Sigmoid colon (tissue), 7 donors: ENCODE measurements around the gene TRIM69. TPM values are rescaled to one million over a fixed set of nuclear protein-coding genes. Genes with fewer than 3 reads are reported as not detected.
A peak's percentile ranks its signal among the peaks of the same experiment; 100 is the strongest.
"Not testable (repeated sequence)": the region's sequence is repeated elsewhere in the genome, so short reads cannot be mapped to it uniquely, and the experiment has no call there.

Source experiments
- DNase-seq: peaks from one replicate; pipeline ENCODE4 v3.0.0-alpha.2; 2019
- H3K27ac ChIP-seq, 4 donors: fragments of 200-600 bp; sonication (generic); one replicate each; pipeline ENCODE4 v1.5.1; 2016 to 2019; ENCODE audit warnings: mild to moderate bottlenecking in 1 of 4
- H3K27me3 ChIP-seq, 3 donors: fragments of 200-600 bp; sonication (generic); one replicate each; pipeline ENCODE4 v1.5.1; 2019; ENCODE audit warnings: mild to moderate bottlenecking in 1 of 3
- H3K36me3 ChIP-seq, 4 donors: fragments of 200-600 bp; sonication (generic); one replicate each; pipeline ENCODE4 v1.5.1; 2016 to 2019
- H3K4me1 ChIP-seq, 4 donors: fragments of 200-600 bp; sonication (generic); one replicate each; pipeline ENCODE4 v1.5.1; 2017 to 2019
- H3K4me3 ChIP-seq, 4 donors: fragments of 200-600 bp; sonication (generic); one replicate each; pipeline ENCODE4 v1.5.1; 2017 to 2019; ENCODE audit warnings: mild to moderate bottlenecking in 2 of 4, moderate library complexity in 1 of 4
- H3K9me3 ChIP-seq, 4 donors: fragments of 200-600 bp in 3 of 4; sonication (generic) in 3 of 4; one replicate each; pipeline versions ENCODE4 v1.5.1 to v1.6.1; 2013 to 2019
- EP300 ChIP-seq, 4 donors: sonication (generic); formaldehyde crosslinking; IDR thresholded peaks; one replicate each; pipeline ENCODE4 v1.6.1; 2017; ENCODE audit warnings: antibody characterized with exemption in 4 of 4
- POLR2A ChIP-seq, 2 donors: fragments of 450-650 bp; IDR thresholded peaks; one replicate each; pipeline ENCODE4 v1.6.1; 2016; ENCODE audit warnings: antibody characterized with exemption in 2 of 2, mild to moderate bottlenecking in 2 of 2, moderate library complexity in 2 of 2
- POLR2AphosphoS5 ChIP-seq, 4 donors: sonication (generic); formaldehyde crosslinking; IDR thresholded peaks; one replicate each; pipeline ENCODE4 v1.6.1; 2017; ENCODE audit warnings: antibody characterized with exemption in 4 of 4
- WGBS, 2 donors: extraction: QIAGEN DNeasy Blood & Tissue Kit; methylation state at CpG; one replicate each; pipeline ENCODE4 v1.1.7; 2013; 5-methylcytosine and 5-hydroxymethylcytosine counted together
- intact Hi-C: fragments of 100-400 bp; cut with DNase I; formaldehyde crosslinking; loops from one replicate; pipeline ENCODE4 v1.15.1; 2023
- polyA plus RNA-seq, 3 donors: library from polyadenylated mRNA; stranded (reverse); fragments of 200-250 nt; gene quantifications; one replicate each; pipeline ENCODE4 v1.2.3, GENCODE V29; 2013
- total RNA-seq, 4 donors: library from RNA; depleted of rRNA; stranded (reverse); fragments of >200 nt; gene quantifications; one replicate each; pipeline ENCODE4 v1.1.0, GENCODE V29; 2016
- TF ChIP-seq, protein P1 (sequence below), 4 experiments: fragments of 450-650 bp in 3 of 4; fragments of 200-600 bp in 1 of 4; IDR thresholded peaks; one replicate each; pipeline ENCODE4 v1.5.1; 2016 to 2019; ENCODE audit warnings: antibody characterized with exemption in 4 of 4, mild to moderate bottlenecking in 3 of 4, moderate library complexity in 2 of 4
- donor health status: healthy with polysubstance abuse.
- donor health status: Bipolar disorder and iron deficiency.
- donor health status: healthy.

TRIM69 gene
- total and polyA plus RNA-seq, 7 donors = 12.6 to 38.6 (median 25.7) TPM

DNA sequence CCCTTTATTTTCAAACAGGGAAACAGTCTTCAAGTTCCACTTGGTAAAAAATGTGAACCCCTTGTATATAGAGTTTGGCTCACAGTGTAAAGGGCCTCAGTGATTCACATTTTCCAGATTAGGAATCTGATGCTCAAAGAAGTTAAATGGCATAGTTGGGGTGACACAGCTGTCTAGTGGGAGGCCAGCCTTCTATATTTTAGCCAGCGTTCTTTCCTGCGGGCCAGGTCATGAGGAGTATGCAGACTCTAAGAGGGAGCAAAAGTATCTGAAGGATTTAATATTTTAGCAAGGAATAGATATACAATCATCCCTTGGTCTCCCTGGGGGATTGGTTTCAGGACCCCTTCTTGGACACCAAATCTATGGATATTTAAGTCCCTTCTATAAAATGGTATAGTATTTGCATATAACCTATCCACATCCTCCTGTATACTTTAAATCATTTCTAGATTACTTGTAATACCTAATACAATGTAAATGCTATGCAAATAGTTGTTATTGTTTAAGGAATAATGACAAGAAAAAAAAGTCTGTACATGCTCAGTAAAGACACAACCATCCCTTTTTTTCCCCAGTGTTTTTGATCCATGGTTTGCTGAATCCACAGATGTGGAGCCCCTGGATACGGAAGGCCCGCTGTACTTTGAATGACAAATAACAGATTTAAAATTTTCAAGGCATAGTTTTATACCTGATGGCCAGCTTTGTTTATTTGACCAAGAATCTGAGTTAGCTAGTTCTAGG, 18.0 kb upstream of the TRIM69 start:
- TF ChIP-seq POLR2AphosphoS5 (IDR thresholded peaks at IDR 0.05) = no peak
- no peak for TF ChIP-seq EP300 (IDR thresholded peaks at IDR 0.05)
- no peak for TF ChIP-seq POLR2A (IDR thresholded peaks at IDR 0.05)
- TF ChIP-seq, protein P1, sequence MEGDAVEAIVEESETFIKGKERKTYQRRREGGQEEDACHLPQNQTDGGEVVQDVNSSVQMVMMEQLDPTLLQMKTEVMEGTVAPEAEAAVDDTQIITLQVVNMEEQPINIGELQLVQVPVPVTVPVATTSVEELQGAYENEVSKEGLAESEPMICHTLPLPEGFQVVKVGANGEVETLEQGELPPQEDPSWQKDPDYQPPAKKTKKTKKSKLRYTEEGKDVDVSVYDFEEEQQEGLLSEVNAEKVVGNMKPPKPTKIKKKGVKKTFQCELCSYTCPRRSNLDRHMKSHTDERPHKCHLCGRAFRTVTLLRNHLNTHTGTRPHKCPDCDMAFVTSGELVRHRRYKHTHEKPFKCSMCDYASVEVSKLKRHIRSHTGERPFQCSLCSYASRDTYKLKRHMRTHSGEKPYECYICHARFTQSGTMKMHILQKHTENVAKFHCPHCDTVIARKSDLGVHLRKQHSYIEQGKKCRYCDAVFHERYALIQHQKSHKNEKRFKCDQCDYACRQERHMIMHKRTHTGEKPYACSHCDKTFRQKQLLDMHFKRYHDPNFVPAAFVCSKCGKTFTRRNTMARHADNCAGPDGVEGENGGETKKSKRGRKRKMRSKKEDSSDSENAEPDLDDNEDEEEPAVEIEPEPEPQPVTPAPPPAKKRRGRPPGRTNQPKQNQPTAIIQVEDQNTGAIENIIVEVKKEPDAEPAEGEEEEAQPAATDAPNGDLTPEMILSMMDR (IDR thresholded peaks at IDR 0.05) = no peak
- no peaks in the 10 kb centered on the region for H3K9me3 ChIP-seq
- DNase-seq = no peak
- 61 to 64% methylated on average over 4 of the region's 4 CpGs for WGBS, 2 donors
- intact Hi-C loops = loop anchor here (10.0 kb wide), 1 partner anchor 466 kb away; the partner anchor contains the start of gene SHF
- H3K4me3 ChIP-seq = no peak overlapping the region
- peaks cover 15 to 46% (median 40%) of the 10 kb centered on the region in 4 donors for H3K36me3 ChIP-seq
- H3K27ac ChIP-seq = peak overlapping the region in 2 of 4 donors; percentile 3 to 46
- H3K27me3 ChIP-seq = no peaks in the 10 kb centered on the region
- H3K4me1 ChIP-seq = peaks cover 0 to 28% (median 19%) of the 10 kb centered on the region in 4 donors

DNA sequence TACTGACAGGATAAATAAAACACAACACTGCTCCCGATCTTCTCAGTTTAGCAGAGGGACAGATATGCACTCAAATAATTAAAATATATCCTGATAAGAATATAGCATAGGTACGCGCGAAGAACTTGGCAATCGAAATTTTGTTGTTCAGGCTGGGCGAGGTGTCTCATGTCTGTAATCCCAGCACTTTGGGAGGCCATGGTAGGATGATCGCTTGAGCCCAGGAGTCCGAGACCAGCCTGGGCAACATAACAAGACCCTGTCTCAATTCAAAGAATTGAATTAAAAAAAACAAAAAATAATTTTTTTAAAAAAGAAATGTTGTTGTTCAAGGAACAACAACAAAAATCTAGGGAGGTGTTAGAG, 17.4 kb upstream of the TRIM69 start:
- H3K4me3 ChIP-seq = no peak overlapping the region
- H3K36me3 ChIP-seq = peaks cover 15 to 46% (median 40%) of the 10 kb centered on the region in 4 donors
- peaks cover 0 to 23% (median 13%) of the 10 kb centered on the region in 4 donors for H3K4me1 ChIP-seq
- H3K27me3 ChIP-seq = no peaks in the 10 kb centered on the region
- peak overlapping the region in 2 of 4 donors; percentile 3 to 46 for H3K27ac ChIP-seq
- H3K9me3 ChIP-seq = no peaks in the 10 kb centered on the region
- intact Hi-C loops = loop anchor here (10.0 kb wide), 1 partner anchor 466 kb away; the partner anchor contains the start of gene SHF
- no peak for DNase-seq
- WGBS, 2 donors = 87 to 89% methylated on average over 8 of the region's 8 CpGs
- TF ChIP-seq, protein P1 (IDR thresholded peaks at IDR 0.05) = no peak
- no peak for TF ChIP-seq POLR2A (IDR thresholded peaks at IDR 0.05)
- no peak for TF ChIP-seq EP300 (IDR thresholded peaks at IDR 0.05)
- TF ChIP-seq POLR2AphosphoS5 (IDR thresholded peaks at IDR 0.05) = no peak

DNA sequence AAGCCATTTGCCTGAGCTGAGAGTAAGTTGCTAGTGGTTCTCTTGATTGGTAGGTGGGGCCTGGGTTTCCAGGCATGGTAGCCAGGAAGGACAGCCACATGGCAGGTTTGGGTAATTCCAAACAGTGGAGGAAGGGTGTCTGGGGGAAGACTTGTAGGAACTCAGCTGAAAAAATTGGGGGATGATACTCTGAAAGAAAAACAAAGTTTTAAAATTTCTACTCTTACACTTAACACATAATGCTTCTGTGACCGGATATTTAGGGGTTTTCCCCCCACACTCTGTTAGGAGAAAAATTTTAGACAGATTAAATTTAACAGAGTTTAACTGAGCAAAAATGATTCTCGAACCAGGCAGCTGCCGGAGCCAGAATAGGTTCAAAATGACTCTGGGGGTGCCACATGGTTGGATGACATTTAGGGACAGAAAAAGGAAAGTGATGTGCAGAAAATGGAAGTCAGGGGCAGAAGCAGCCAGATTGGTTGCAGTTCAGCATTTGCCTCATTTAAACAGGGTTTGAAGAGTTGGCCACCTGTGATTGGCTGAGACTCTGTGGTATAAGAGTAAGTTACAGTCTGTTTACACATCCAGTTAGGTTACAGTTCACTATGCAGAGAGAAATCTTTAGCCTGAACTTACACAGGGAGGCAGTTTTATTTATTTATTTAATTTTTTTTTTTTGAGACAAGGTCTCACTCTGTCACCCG, 16.9 kb upstream of the TRIM69 start:
- TF ChIP-seq, protein P1 (IDR thresholded peaks at IDR 0.05) = no peak
- TF ChIP-seq EP300 (IDR thresholded peaks at IDR 0.05) = no peak
- no peak for TF ChIP-seq POLR2A (IDR thresholded peaks at IDR 0.05)
- no peak for TF ChIP-seq POLR2AphosphoS5 (IDR thresholded peaks at IDR 0.05)

DNA sequence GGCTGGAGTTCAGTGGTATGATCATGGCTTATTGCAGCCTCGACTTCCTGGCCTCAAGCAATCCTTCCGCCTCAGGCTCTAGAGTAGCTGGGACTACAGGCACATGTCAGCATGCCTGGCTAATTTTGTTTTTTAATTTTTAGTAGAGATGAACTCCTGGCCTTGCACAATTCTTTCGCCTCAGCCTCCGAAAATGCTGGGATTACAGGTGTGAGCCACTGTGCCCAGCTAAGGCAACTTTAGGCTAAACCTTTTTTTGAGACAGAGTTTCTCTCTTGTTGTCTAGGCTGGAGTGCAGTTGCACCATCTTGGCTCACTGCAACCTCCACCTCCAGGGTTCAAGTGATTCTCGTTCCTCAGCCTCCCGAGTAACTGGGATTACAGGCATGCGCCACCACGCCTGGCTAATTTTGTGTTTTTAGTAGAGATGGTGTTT, 16.3 kb upstream of the TRIM69 start:
- peak in 1 of 4 donors; percentile 2 for TF ChIP-seq POLR2AphosphoS5 (IDR thresholded peaks at IDR 0.05)
- intact Hi-C loops = loop anchor here (10.0 kb wide), 2 partner anchors 295 to 465 kb away; partner anchors contain the start of genes CTDSPL2 and SHF
- not testable (repeated sequence) for H3K9me3 ChIP-seq, DNase-seq, H3K27me3 ChIP-seq, H3K4me3 ChIP-seq
- peaks cover 0 to 12% (median 4%) of the 10 kb centered on the region in 4 donors for H3K4me1 ChIP-seq
- H3K36me3 ChIP-seq = peaks cover 15 to 45% (median 40%) of the 10 kb centered on the region in 4 donors
- WGBS, 2 donors = 80 to 84% methylated on average over 8 of the region's 8 CpGs
- H3K27ac ChIP-seq = peak overlapping the region in 1 of 4 donors; percentile 46

More for the DNA sequence above, 16.9 kb upstream of the TRIM69 start:
- WGBS, 2 donors = 48 to 62% methylated on average over 4 of the region's 4 CpGs
- H3K27ac ChIP-seq = peak overlapping the region in 3 of 4 donors; percentile 1 to 46 (median 3)
- no peaks in the 10 kb centered on the region for H3K9me3 ChIP-seq
- H3K27me3 ChIP-seq = no peaks in the 10 kb centered on the region
- intact Hi-C loops = loop anchor here (10.0 kb wide), 1 partner anchor 465 kb away; the partner anchor contains the start of gene SHF
- no peak overlapping the region for H3K4me3 ChIP-seq
- H3K4me1 ChIP-seq = peaks cover 0 to 17% (median 8%) of the 10 kb centered on the region in 4 donors
- peaks cover 15 to 46% (median 40%) of the 10 kb centered on the region in 4 donors for H3K36me3 ChIP-seq
- DNase-seq = no peak
